ENCODE measurements around the gene ADAM10.
A peak's percentile ranks its signal among the peaks of the same experiment; 100 is the strongest.

ADAM10 gene, protein sequence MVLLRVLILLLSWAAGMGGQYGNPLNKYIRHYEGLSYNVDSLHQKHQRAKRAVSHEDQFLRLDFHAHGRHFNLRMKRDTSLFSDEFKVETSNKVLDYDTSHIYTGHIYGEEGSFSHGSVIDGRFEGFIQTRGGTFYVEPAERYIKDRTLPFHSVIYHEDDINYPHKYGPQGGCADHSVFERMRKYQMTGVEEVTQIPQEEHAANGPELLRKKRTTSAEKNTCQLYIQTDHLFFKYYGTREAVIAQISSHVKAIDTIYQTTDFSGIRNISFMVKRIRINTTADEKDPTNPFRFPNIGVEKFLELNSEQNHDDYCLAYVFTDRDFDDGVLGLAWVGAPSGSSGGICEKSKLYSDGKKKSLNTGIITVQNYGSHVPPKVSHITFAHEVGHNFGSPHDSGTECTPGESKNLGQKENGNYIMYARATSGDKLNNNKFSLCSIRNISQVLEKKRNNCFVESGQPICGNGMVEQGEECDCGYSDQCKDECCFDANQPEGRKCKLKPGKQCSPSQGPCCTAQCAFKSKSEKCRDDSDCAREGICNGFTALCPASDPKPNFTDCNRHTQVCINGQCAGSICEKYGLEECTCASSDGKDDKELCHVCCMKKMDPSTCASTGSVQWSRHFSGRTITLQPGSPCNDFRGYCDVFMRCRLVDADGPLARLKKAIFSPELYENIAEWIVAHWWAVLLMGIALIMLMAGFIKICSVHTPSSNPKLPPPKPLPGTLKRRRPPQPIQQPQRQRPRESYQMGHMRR

DNA sequence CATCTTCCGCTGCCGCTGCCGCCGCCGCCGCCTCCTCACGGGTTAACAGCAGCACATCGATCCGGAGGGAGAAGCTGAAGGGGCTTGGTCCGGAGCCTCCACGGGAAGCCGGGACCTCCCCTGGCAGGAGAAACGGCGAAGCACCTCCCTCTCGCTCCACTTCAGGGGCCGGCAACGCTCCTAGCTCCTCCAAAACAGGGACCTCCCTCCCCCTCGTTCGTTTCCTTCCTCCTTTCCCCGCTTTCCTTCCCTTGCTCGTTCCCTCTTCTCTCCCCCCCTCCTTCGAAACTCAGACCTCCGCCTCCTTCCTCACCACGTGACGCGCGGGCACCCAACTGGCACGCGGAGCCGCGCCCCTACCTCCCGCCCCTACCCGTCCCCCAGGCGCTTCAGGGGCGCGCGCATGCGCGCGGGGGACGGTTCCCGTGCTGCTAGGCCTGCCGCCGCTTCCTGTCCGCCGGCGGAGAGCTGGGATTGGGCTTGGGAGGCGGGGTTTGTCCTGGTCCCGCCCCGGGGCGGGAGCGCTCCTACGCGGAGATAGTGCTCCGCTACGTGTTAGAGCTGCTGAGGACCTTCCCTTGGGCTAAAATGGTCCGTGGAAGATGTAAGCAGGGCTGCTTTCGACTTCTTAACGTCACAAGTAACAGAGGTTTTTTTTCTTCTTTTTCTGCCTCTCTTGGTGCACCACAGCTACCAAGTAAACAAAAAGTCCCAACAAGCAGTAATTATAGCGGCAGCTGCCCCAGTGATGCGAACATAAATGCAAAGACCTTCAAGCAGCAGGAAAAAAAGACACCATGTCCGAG is at the start of gene ADAM10:
ADAM10 (minus strand) TSS at position 176 of the 806 bp plus-strand sequence; CDS start at position 3, 173 bp downstream.
- Histone ChIP-seq H3K27ac (ENCODE audit: low read depth, low read length) (peak within 1 kb of the TSS; percentile 84), H3K27me3 (ENCODE audit: control insufficient read depth in 5 of 5, insufficient read depth in 4 of 5, low read length in 5 of 5) (no peaks in the 10 kb centered on the region), H3K4me3 (ENCODE audit: low read depth in 1 of 5, low read length in 5 of 5) (peak within 1 kb of the TSS; percentile 74 to 91 (median 87)), H3K4me1 (ENCODE audit: control insufficient read depth in 5 of 5, insufficient read depth in 5 of 5, low read length in 5 of 5) (peaks cover 0 to 35% (median 26%) of the 10 kb centered on the region in 5 donors), H3K36me3 (ENCODE audit: control insufficient read depth in 5 of 5, insufficient read depth in 5 of 5, low read length in 5 of 5) (no peaks in the 10 kb centered on the region), H3K9me3 (ENCODE audit: control insufficient read depth in 5 of 5, low read length in 5 of 5) (no peaks in the 10 kb centered on the region), H3K9ac (ENCODE audit: low read length in 5 of 5) (peak within 1 kb of the TSS; percentile 83 to 90 (median 85))

GRCh38 chr15:58797505-58797904 is 48.0 kb upstream of the ADAM10 start:
- no peak overlapping the region for H3K9ac ChIP-seq (ENCODE audit: low read length in 5 of 5)
- peaks cover 0 to 3% (median 0%) of the 10 kb centered on the region in 5 donors for H3K36me3 ChIP-seq (ENCODE audit: control insufficient read depth in 5 of 5, insufficient read depth in 5 of 5, low read length in 5 of 5)
- peaks cover 0 to 3% (median 0%) of the 10 kb centered on the region in 5 donors for H3K4me1 ChIP-seq (ENCODE audit: control insufficient read depth in 5 of 5, insufficient read depth in 5 of 5, low read length in 5 of 5)
- H3K27me3 ChIP-seq (ENCODE audit: control insufficient read depth in 5 of 5, insufficient read depth in 4 of 5, low read length in 5 of 5): no peaks in the 10 kb centered on the region
- no peaks in the 10 kb centered on the region for H3K9me3 ChIP-seq (ENCODE audit: control insufficient read depth in 5 of 5, low read length in 5 of 5)
- no peak overlapping the region for H3K27ac ChIP-seq (ENCODE audit: low read depth, low read length)
- H3K4me3 ChIP-seq (ENCODE audit: low read depth in 1 of 5, low read length in 5 of 5): no peak overlapping the region

DNA sequence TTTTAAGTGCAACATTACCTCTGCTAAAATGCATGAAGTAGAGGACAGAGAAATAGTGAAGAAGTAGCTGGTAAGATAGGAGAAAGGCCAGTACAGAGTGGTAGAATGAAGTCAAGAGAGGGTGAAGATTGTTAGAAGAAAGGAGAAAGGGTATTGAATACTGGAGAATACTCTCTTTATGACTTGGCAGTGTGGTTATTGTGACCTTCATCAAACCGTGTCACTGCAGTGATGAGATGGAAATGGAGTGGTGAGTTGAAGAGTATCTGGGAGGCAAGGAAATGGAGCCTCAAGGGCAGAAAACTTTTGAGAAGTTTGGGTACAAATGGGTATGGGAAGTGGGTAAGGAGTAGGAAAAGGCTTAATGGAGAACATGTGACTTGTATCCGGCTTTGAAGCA is 46.3 kb upstream of the ADAM10 start:
- no peaks in the 10 kb centered on the region for H3K9me3 ChIP-seq (ENCODE audit: control insufficient read depth in 5 of 5, low read length in 5 of 5)
- no peak overlapping the region for H3K9ac ChIP-seq (ENCODE audit: low read length in 5 of 5)
- H3K27me3 ChIP-seq (ENCODE audit: control insufficient read depth in 5 of 5, insufficient read depth in 4 of 5, low read length in 5 of 5): no peaks in the 10 kb centered on the region
- no peak overlapping the region for H3K4me3 ChIP-seq (ENCODE audit: low read depth in 1 of 5, low read length in 5 of 5)
- peaks cover 0 to 3% (median 0%) of the 10 kb centered on the region in 5 donors for H3K4me1 ChIP-seq (ENCODE audit: control insufficient read depth in 5 of 5, insufficient read depth in 5 of 5, low read length in 5 of 5)
- H3K27ac ChIP-seq (ENCODE audit: low read depth, low read length): no peak overlapping the region
- peaks cover 0 to 4% (median 0%) of the 10 kb centered on the region in 5 donors for H3K36me3 ChIP-seq (ENCODE audit: control insufficient read depth in 5 of 5, insufficient read depth in 5 of 5, low read length in 5 of 5)

DNA sequence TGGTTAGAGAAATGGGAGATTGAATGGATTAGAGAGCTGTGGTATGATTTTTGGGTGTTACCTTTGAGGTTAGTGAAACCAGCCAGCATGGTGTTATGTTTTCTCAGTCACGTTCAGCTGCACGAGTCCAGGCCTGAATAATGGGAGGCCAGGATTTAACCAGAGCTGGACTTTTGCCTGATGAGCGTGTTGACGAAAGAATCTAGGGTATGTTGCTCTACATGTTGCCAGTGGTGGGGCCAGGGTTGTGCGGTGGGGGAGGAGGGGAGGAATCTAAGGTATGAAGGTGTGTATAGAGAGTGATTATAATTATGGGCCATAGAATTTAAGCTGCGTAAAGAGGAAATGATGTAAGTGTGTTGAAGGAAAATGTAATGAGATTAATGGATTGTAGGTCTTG is 44.4 kb upstream of the ADAM10 start:
- Histone ChIP-seq H3K36me3 (ENCODE audit: control insufficient read depth in 5 of 5, insufficient read depth in 5 of 5, low read length in 5 of 5) (peaks cover 0 to 4% (median 0%) of the 10 kb centered on the region in 5 donors), H3K4me1 (ENCODE audit: control insufficient read depth in 5 of 5, insufficient read depth in 5 of 5, low read length in 5 of 5) (peaks cover 0 to 3% (median 0%) of the 10 kb centered on the region in 5 donors), H3K27ac (ENCODE audit: low read depth, low read length) (no peak overlapping the region), H3K27me3 (ENCODE audit: control insufficient read depth in 5 of 5, insufficient read depth in 4 of 5, low read length in 5 of 5) (no peaks in the 10 kb centered on the region), H3K4me3 (ENCODE audit: low read depth in 1 of 5, low read length in 5 of 5) (no peak overlapping the region), H3K9me3 (ENCODE audit: control insufficient read depth in 5 of 5, low read length in 5 of 5) (no peaks in the 10 kb centered on the region), H3K9ac (ENCODE audit: low read length in 5 of 5) (no peak overlapping the region)

DNA sequence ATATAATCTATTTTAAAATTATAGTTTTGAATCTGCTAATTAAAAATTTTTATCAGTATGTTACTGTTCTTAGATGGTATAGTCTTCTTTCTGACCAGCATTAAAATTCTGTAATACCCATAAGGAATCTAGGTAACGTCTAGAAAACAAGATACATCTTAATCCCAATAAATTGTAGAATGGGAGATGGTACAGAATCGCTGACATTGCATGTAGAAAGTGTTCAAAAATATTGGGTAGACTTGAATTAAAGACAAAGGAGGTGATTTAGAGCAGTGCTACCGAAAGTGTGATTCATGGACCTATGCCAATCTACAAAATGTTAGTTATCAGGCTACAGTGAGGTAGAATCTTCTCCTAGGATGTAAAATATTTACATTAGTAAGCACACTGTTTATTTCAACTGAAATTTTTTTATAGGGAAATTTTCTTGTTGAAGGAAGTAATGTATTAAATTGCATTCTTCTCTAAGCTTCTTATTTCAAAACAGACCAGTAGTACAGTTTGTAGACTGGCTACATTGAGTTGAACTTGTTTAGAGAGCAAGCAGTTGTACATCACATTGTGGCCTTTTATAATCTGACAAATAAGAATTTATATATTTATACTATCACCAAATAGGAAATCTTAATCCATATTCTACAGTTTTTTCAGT is 38.7 kb upstream of the ADAM10 start:
- no peaks in the 10 kb centered on the region for H3K9me3 ChIP-seq (ENCODE audit: control insufficient read depth in 5 of 5, low read length in 5 of 5)
- no peaks in the 10 kb centered on the region for H3K27me3 ChIP-seq (ENCODE audit: control insufficient read depth in 5 of 5, insufficient read depth in 4 of 5, low read length in 5 of 5)
- H3K9ac ChIP-seq (ENCODE audit: low read length in 5 of 5): no peak overlapping the region
- H3K27ac ChIP-seq (ENCODE audit: low read depth, low read length): no peak overlapping the region
- peaks cover 0 to 4% (median 0%) of the 10 kb centered on the region in 5 donors for H3K36me3 ChIP-seq (ENCODE audit: control insufficient read depth in 5 of 5, insufficient read depth in 5 of 5, low read length in 5 of 5)
- no peak overlapping the region for H3K4me3 ChIP-seq (ENCODE audit: low read depth in 1 of 5, low read length in 5 of 5)
- H3K4me1 ChIP-seq (ENCODE audit: control insufficient read depth in 5 of 5, insufficient read depth in 5 of 5, low read length in 5 of 5): no peaks in the 10 kb centered on the region

DNA sequence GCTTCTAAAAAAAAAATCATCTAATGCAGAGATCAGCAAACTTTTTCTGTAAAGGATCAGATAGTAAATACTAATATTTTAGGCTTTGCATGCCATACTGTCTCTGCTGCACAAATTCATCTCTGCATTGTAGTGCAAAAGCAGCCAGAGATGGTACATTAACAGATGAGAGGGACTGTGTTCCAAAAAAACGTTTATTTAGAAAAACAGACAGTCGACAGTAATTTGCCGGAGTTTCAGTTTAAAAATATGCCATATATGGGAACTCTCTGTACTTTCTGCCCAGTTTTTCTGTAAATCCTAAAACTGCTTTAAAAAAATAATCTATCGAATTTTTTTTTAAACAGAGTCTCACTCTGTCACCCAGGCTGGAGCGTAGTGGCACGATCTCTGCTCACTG is 35.8 kb upstream of the ADAM10 start:
- peaks cover 0 to 3% (median 0%) of the 10 kb centered on the region in 5 donors for H3K4me1 ChIP-seq (ENCODE audit: control insufficient read depth in 5 of 5, insufficient read depth in 5 of 5, low read length in 5 of 5)
- no peak overlapping the region for H3K27ac ChIP-seq (ENCODE audit: low read depth, low read length)
- H3K36me3 ChIP-seq (ENCODE audit: control insufficient read depth in 5 of 5, insufficient read depth in 5 of 5, low read length in 5 of 5): no peaks in the 10 kb centered on the region
- no peak overlapping the region for H3K4me3 ChIP-seq (ENCODE audit: low read depth in 1 of 5, low read length in 5 of 5)
- H3K9me3 ChIP-seq (ENCODE audit: control insufficient read depth in 5 of 5, low read length in 5 of 5): no peaks in the 10 kb centered on the region
- no peak overlapping the region for H3K9ac ChIP-seq (ENCODE audit: low read length in 5 of 5)
- H3K27me3 ChIP-seq (ENCODE audit: control insufficient read depth in 5 of 5, insufficient read depth in 4 of 5, low read length in 5 of 5): no peaks in the 10 kb centered on the region

GRCh38 chr15:58779554-58779953 is 30.0 kb upstream of the ADAM10 start:
- Histone ChIP-seq H3K36me3 (ENCODE audit: control insufficient read depth in 5 of 5, insufficient read depth in 5 of 5, low read length in 5 of 5) (peaks cover 0 to 2% (median 0%) of the 10 kb centered on the region in 5 donors), H3K9me3 (ENCODE audit: control insufficient read depth in 5 of 5, low read length in 5 of 5) (no peaks in the 10 kb centered on the region), H3K9ac (ENCODE audit: low read length in 5 of 5) (no peak overlapping the region), H3K27me3 (ENCODE audit: control insufficient read depth in 5 of 5, insufficient read depth in 4 of 5, low read length in 5 of 5) (no peaks in the 10 kb centered on the region), H3K4me3 (ENCODE audit: low read depth in 1 of 5, low read length in 5 of 5) (no peak overlapping the region), H3K27ac (ENCODE audit: low read depth, low read length) (no peak overlapping the region), H3K4me1 (ENCODE audit: control insufficient read depth in 5 of 5, insufficient read depth in 5 of 5, low read length in 5 of 5) (peaks cover 0 to 5% (median under 1%) of the 10 kb centered on the region in 5 donors)

- Histone ChIP-seq H3K9ac (ENCODE audit: low read length in 5 of 5) (no peak overlapping the region), H3K4me3 (ENCODE audit: low read depth in 1 of 5, low read length in 5 of 5) (no peak overlapping the region), H3K9me3 (ENCODE audit: control insufficient read depth in 5 of 5, low read length in 5 of 5) (no peaks in the 10 kb centered on the region), H3K27ac (ENCODE audit: low read depth, low read length) (no peak overlapping the region), H3K27me3 (ENCODE audit: control insufficient read depth in 5 of 5, insufficient read depth in 4 of 5, low read length in 5 of 5) (no peaks in the 10 kb centered on the region), H3K4me1 (ENCODE audit: control insufficient read depth in 5 of 5, insufficient read depth in 5 of 5, low read length in 5 of 5) (peaks cover 5 to 25% (median 23%) of the 10 kb centered on the region in 5 donors), H3K36me3 (ENCODE audit: control insufficient read depth in 5 of 5, insufficient read depth in 5 of 5, low read length in 5 of 5) (peaks cover 0 to 2% (median 0%) of the 10 kb centered on the region in 5 donors)
These were observed 27.6 kb upstream of the ADAM10 start for GRCh38 chr15:58777107-58777506.

DNA sequence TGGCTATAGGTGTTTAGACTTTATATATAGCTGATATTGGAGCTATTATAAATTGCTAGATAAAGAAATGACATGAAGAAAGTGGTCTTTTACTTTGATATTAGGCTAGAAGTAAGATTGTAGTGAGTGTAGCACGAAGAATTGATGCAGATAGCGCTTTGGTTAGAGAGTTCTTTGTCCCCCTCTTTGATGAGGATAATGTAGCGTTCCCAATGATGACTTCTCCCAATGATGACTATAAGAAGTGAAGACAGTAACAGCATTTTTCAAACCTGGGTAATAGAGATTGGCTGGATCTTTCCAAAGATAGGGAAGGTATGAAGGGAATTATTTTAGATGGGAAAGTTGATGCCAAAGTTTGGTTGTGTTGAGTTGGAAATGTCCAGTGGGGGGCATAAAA is 25.9 kb upstream of the ADAM10 start:
- Histone ChIP-seq H3K9me3 (ENCODE audit: control insufficient read depth in 5 of 5, low read length in 5 of 5) (no peaks in the 10 kb centered on the region), H3K4me3 (ENCODE audit: low read depth in 1 of 5, low read length in 5 of 5) (no peak overlapping the region), H3K27ac (ENCODE audit: low read depth, low read length) (no peak overlapping the region), H3K36me3 (ENCODE audit: control insufficient read depth in 5 of 5, insufficient read depth in 5 of 5, low read length in 5 of 5) (peaks cover 0 to 2% (median 0%) of the 10 kb centered on the region in 5 donors), H3K27me3 (ENCODE audit: control insufficient read depth in 5 of 5, insufficient read depth in 4 of 5, low read length in 5 of 5) (no peaks in the 10 kb centered on the region), H3K9ac (ENCODE audit: low read length in 5 of 5) (no peak overlapping the region), H3K4me1 (ENCODE audit: control insufficient read depth in 5 of 5, insufficient read depth in 5 of 5, low read length in 5 of 5) (peaks cover 8 to 34% (median 29%) of the 10 kb centered on the region in 5 donors)

Data from subcutaneous abdominal adipose tissue (tissue), 5 donors.